ENCODE results near the gene SECISBP2L.

DNA sequence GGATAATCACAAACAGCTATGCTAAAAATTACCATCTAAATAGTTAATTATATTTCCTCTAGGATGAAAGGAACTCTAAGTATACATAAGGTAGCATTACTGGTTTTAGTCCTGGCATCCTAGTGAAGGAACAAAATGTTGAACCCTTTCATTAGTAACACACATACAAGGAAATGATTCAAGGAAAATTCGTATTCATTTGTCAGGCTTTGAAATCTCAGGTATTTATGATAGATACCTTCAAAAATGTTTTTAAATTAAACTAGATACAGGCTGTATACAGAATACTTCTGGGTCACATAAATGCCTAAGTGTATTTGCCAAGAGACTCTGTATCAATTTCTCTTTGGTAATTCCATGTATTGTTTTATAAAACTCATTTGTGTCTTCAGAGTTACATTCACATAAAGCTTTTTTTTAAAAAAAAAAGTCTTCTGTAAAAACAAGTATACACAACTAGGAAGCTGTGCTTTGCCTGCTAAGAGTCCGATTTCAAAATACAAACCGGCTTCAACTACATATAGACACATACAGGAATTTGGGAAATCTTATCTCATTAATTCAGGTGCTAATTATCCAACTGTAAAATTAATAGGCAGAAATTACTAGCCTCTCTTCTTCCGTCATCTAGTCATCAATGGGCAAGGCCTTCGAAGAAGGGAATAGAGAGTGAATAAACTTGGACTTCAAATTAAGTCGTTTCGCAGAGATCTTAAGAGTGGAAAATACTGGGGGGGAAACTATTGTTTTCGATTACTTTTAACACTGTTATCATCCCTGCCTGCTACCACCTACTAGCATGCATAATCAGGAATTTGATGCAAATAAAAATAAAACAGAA, 1.3 kb downstream of the SECISBP2L start:
- TF ChIP-seq EZH2phosphoT487 (IDR thresholded peaks at IDR 0.05; ENCODE audit: low read depth, severe bottlenecking, unreplicated experiment) (no peak), CTCF (IDR thresholded peaks at IDR 0.05; ENCODE audit: poor library complexity) (no peak)

Data from hepatocyte (in vitro differentiated cells).